CD4-positive, alpha-beta T cell treated with Interleukin-21 for 1 hour (primary cell): Measurements from ENCODE around the gene A4GNT.

Experiments used
- DNase-seq: peaks from one replicate; pipeline ENCODE4 v3.0.0-alpha.2; 2020

Gene A4GNT

DNA sequence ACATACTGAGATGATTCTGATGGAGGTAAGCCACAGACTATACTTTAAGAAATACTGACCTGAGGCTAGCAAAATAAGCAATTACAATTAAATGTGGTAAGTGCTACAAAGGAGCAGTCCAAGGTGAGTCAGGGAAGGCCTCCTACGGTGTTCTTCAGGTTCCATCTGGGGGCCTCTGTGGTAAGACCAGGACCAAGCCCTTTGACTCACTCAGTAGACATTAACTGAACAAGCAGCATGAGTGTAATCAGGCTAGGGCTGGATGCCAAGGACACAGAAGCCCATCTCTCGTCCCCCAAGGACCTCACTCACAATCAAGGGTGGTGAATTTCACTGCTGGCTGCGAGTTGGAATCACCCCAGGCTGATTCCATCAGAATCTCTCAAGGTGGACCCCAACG, 54.1 kb downstream of the A4GNT start:
- DNase-seq = no peak
